H1 (cell line): ENCODE measurements around the gene NCAPD3. TPM values are rescaled to one million over a fixed set of nuclear protein-coding genes. Genes with fewer than 3 reads are reported as not detected.

Experiments used
- CTCF ChIA-PET: fragments of 300-600 bp; sonication (Branson Sonifier 250); formaldehyde crosslinking; loops from one replicate; lab custom pipeline; 2021; ENCODE audit not compliant: partially characterized antibody; lab: Charles Lee
- POLR2A ChIA-PET: fragments of 300-600 bp; sonication (Branson Sonifier 250); formaldehyde crosslinking; loops from one replicate; lab custom pipeline; 2021; ENCODE audit warnings: inconsistent platforms; ENCODE audit not compliant: partially characterized antibody; lab: Charles Lee
- DNase-seq, 2 experiments: peaks; one replicate each; pipeline versions ENCODE4 v3.0.0 to v3.0.0-alpha.2; 2010 to 2022; ENCODE audit warnings: low spot score in 2 of 2, low read depth in 1 of 2, mixed read lengths in 1 of 2
- FAIRE-seq: peaks from 2 replicates; lab custom pipeline; 2011; peaks lifted over from hg19 to GRCh38; lab: Jason Lieb, UNC
- H2AFZ ChIP-seq: 2 replicates; pipeline ENCODE4 v1.8.1; 2012; ENCODE audit warnings: low read length, inconsistent platforms
- H2AK5ac ChIP-seq: 2 replicates; pipeline ENCODE4 v1.6.1; 2013; ENCODE audit warnings: low read depth, low read length
- H2BK120ac ChIP-seq: replicated peaks from 2 replicates; pipeline ENCODE3; 2013; ENCODE audit warnings: low read depth, low read length, inconsistent platforms
- H2BK12ac ChIP-seq: 2 replicates; pipeline ENCODE4 v1.6.1; 2013; ENCODE audit warnings: low read depth, low read length
- H2BK15ac ChIP-seq: 2 replicates; pipeline ENCODE4 v1.6.1; 2013; ENCODE audit warnings: low read length
- H2BK20ac ChIP-seq: 2 replicates; pipeline ENCODE4 v1.6.1; 2013; ENCODE audit warnings: low read length
- H2BK5ac ChIP-seq: 2 replicates; pipeline ENCODE4 v1.6.1; 2013; ENCODE audit warnings: low read depth, low read length
- H3K14ac ChIP-seq: 2 replicates; pipeline ENCODE4 v1.6.1; 2013; ENCODE audit warnings: inconsistent platforms; ENCODE audit not compliant: insufficient read length
- H3K18ac ChIP-seq: 2 replicates; pipeline ENCODE4 v1.6.1; 2013; ENCODE audit warnings: low read length; ENCODE audit errors: extremely low read depth
- H3K23ac ChIP-seq: 2 replicates; pipeline ENCODE4 v1.6.1; 2013; ENCODE audit warnings: inconsistent platforms; ENCODE audit not compliant: insufficient read length
- H3K23me2 ChIP-seq: 2 replicates; pipeline ENCODE4 v1.6.1; 2013; ENCODE audit warnings: low read depth, low read length
- H3K27ac ChIP-seq: 2 replicates; pipeline ENCODE4 v1.6.1; 2011; ENCODE audit warnings: low read depth, low read length, inconsistent platforms
- H3K27me3 ChIP-seq, 4 experiments: replicated peaks in 1 of 4; 1 replicate in 1 of 4; 2 replicates in 3 of 4; pipeline versions ENCODE4 v1.6.1 to v1.8.1; 2011 to 2013; ENCODE audit warnings: low read length in 3 of 4, mild to moderate bottlenecking in 3 of 4, inconsistent platforms in 2 of 4, mixed read lengths in 2 of 4, moderate library complexity in 1 of 4; ENCODE audit not compliant: control insufficient read depth in 3 of 4, insufficient read depth in 3 of 4; ENCODE audit errors: extremely low read depth in 1 of 4
- H3K36me3 ChIP-seq, 4 experiments: 2 replicates each; pipeline versions ENCODE4 v1.6.1 to v1.8.1; 2011 to 2013; ENCODE audit warnings: mild to moderate bottlenecking in 4 of 4, low read length in 3 of 4, moderate library complexity in 2 of 4, control low read depth in 1 of 4, inconsistent platforms in 1 of 4; ENCODE audit not compliant: insufficient read depth in 4 of 4, control insufficient read depth in 2 of 4
- H3K4ac ChIP-seq: replicated peaks from 2 replicates; pipeline ENCODE3; 2013; ENCODE audit warnings: low read length, low read depth, mixed read lengths, inconsistent platforms; ENCODE audit not compliant: insufficient read length
- H3K4me1 ChIP-seq, 4 experiments: replicated peaks in 1 of 4; 1 replicate in 1 of 4; 2 replicates in 3 of 4; pipeline versions ENCODE4 v1.6.1 to v1.8.1; 2011 to 2013; ENCODE audit warnings: low read length in 3 of 4, inconsistent platforms in 2 of 4, mixed read lengths in 1 of 4; ENCODE audit not compliant: insufficient read depth in 4 of 4, control insufficient read depth in 3 of 4
- H3K4me2 ChIP-seq, 2 experiments: 2 replicates each; pipeline versions ENCODE4 v1.6.1 to v1.8.1; 2011 to 2013; ENCODE audit warnings: low read depth in 2 of 2, low read length in 2 of 2, control low read depth in 1 of 2, inconsistent platforms in 1 of 2, mild to moderate bottlenecking in 1 of 2; ENCODE audit not compliant: insufficient read depth in 1 of 2
- H3K4me3 ChIP-seq, 4 experiments: fragments of 200-600, 300-600 bp in 1 of 4; sonication (generic), shearing (Covaris generic), sonication (Bioruptor Twin) in 1 of 4; 2 replicates each; pipeline versions ENCODE4 v1.5.1 to v1.8.1; 2011 to 2016; ENCODE audit warnings: low read length in 4 of 4, low read depth in 3 of 4, control low read depth in 2 of 4, inconsistent platforms in 2 of 4, mild to moderate bottlenecking in 2 of 4, mixed read lengths in 1 of 4, moderate library complexity in 1 of 4; ENCODE audit not compliant: insufficient read depth in 2 of 4; ENCODE audit errors: extremely low read depth in 1 of 4
- H3K56ac ChIP-seq: replicated peaks from 2 replicates; pipeline ENCODE3; 2013; ENCODE audit warnings: low read depth, mild to moderate bottlenecking, mixed read lengths, low read length, inconsistent platforms; ENCODE audit not compliant: insufficient read length
- H3K79me1 ChIP-seq: 2 replicates; pipeline ENCODE4 v1.6.1; 2013; ENCODE audit warnings: low read depth, low read length, control low read depth
- H3K79me2 ChIP-seq, 2 experiments: 2 replicates each; pipeline versions ENCODE4 v1.6.1 to v1.8.1; 2012 to 2013; ENCODE audit warnings: low read length in 2 of 2, mild to moderate bottlenecking in 2 of 2, inconsistent platforms in 1 of 2; ENCODE audit not compliant: insufficient read depth in 2 of 2, control insufficient read depth in 1 of 2
- H3K9ac ChIP-seq, 4 experiments: replicated peaks in 1 of 4; 1 replicate in 1 of 4; 2 replicates in 3 of 4; pipeline versions ENCODE4 v1.6.1 to v1.8.1; 2011 to 2013; ENCODE audit warnings: low read depth in 3 of 4, low read length in 3 of 4, control low read depth in 2 of 4, mild to moderate bottlenecking in 2 of 4, moderate library complexity in 2 of 4, inconsistent platforms in 1 of 4; ENCODE audit errors: extremely low read depth in 1 of 4
- H3K9me3 ChIP-seq, 2 experiments: 2 replicates each; pipeline versions ENCODE4 v1.6.1 to v1.8.1; 2012 to 2013; ENCODE audit warnings: mild to moderate bottlenecking in 2 of 2, moderate library complexity in 2 of 2, control low read depth in 1 of 2, inconsistent platforms in 1 of 2, low read depth in 1 of 2, low read length in 1 of 2, mixed read lengths in 1 of 2; ENCODE audit not compliant: insufficient read depth in 2 of 2
- H4K20me1 ChIP-seq, 2 experiments: replicated peaks in 1 of 2; 2 replicates each; pipeline versions ENCODE3 to v1.8.1; 2011 to 2013; ENCODE audit warnings: inconsistent platforms in 2 of 2, low read length in 2 of 2, mild to moderate bottlenecking in 1 of 2; ENCODE audit not compliant: insufficient read depth in 2 of 2, control insufficient read depth in 1 of 2
- H4K5ac ChIP-seq: 2 replicates; pipeline ENCODE4 v1.6.1; 2013; ENCODE audit warnings: low read length, low read depth, mixed read lengths, inconsistent platforms; ENCODE audit not compliant: insufficient read length
- H4K8ac ChIP-seq: 2 replicates; pipeline ENCODE4 v1.8.0; 2013; ENCODE audit warnings: mild to moderate bottlenecking, moderate library complexity, low read length, inconsistent platforms; ENCODE audit not compliant: insufficient read depth; ENCODE audit errors: extremely low read depth
- H4K91ac ChIP-seq: replicated peaks from 2 replicates; pipeline ENCODE3; 2013; ENCODE audit warnings: low read length, mixed read lengths, inconsistent platforms; ENCODE audit not compliant: insufficient read length
- CEBPB ChIP-seq: IDR thresholded peaks from 2 replicates; pipeline ENCODE4 v1.6.1; 2012; ENCODE audit warnings: low read depth, low read length
- CHD1 ChIP-seq: IDR thresholded peaks from 2 replicates; pipeline ENCODE4 v1.6.1; 2012; ENCODE audit warnings: low read depth, low read length, improper control_type of control experiment
- EGR1 ChIP-seq: IDR thresholded peaks from 2 replicates; pipeline ENCODE4 v1.6.1; 2011; ENCODE audit warnings: low read depth, low read length, borderline replicate concordance
- JUN ChIP-seq: IDR thresholded peaks from 2 replicates; pipeline ENCODE4 v1.6.1; 2011; ENCODE audit warnings: low read depth, mild to moderate bottlenecking, improper control_type of control experiment, low read length
- KDM1A ChIP-seq: fragments of 200-600, 300-600 bp; sonication (generic); IDR thresholded peaks from 2 replicates; pipeline ENCODE4 v1.7.1; 2016; ENCODE audit warnings: mild to moderate bottlenecking, low read length, borderline replicate concordance
- MAX ChIP-seq: IDR thresholded peaks from 2 replicates; pipeline ENCODE4 v1.6.1; 2012; ENCODE audit warnings: inconsistent platforms
- POU5F1 ChIP-seq: IDR thresholded peaks from 2 replicates; pipeline ENCODE4 v1.6.1; 2011; ENCODE audit warnings: low read depth, mild to moderate bottlenecking, low read length, moderate library complexity
- SUZ12 ChIP-seq: fragments of 200-600 bp; sonication (generic); IDR thresholded peaks from 2 replicates; pipeline ENCODE4 v1.6.1; 2012; ENCODE audit warnings: mild to moderate bottlenecking, inconsistent platforms, low read length, moderate library complexity, mixed read lengths
- TCF12 ChIP-seq: IDR thresholded peaks from 2 replicates; pipeline ENCODE4 v1.6.1; 2011; ENCODE audit warnings: low read depth, mild to moderate bottlenecking, low read length
- WGBS, 2 experiments: shearing (Covaris generic) in 1 of 2; methylation state at CpG; one replicate each; pipeline versions ENCODE4 v1.1.6 to v1.1.7; 2013 to 2015; ENCODE audit warnings: low lambda C conversion rate in 2 of 2, mixed read lengths in 2 of 2, inconsistent platforms in 1 of 2, low coverage in 1 of 2, missing lambda C conversion rate in 1 of 2; ENCODE audit not compliant: insufficient replicate concordance in 2 of 2, insufficient coverage in 1 of 2, insufficient read length in 1 of 2; ENCODE audit errors: extremely low coverage in 1 of 2, missing lambda C conversion rate in 1 of 2; 5-methylcytosine and 5-hydroxymethylcytosine counted together
- polyA plus RNA-seq, 7 experiments: library from polyadenylated mRNA; depleted of rRNA in 3 of 7; stranded (reverse) in 5 of 7; unstranded in 2 of 7; fragments of >200 nt in 5 of 7; fragments of 200-250 nt in 2 of 7; gene quantifications; 1 replicate in 5 of 7; 2 replicates in 1 of 7; 4 replicates in 1 of 7; pipeline versions ENCODE4 v1.2.1 to v1.2.3, GENCODE V29; 2011 to 2013; ENCODE audit warnings: missing spikeins in 2 of 7, mixed read lengths in 2 of 7
- total RNA-seq: library from RNA; stranded (reverse); fragmentation: NEBNext Ultra II Directional; extraction: Animal tissue kit (Norgen Biotek cat#: 25700); gene quantifications from 2 replicates; pipeline ENCODE4 v1.2.1, GENCODE V29; 2021
- TF ChIP-seq, protein P1 (sequence below): IDR thresholded peaks from 2 replicates; pipeline ENCODE4 v1.6.1; 2012; ENCODE audit warnings: low read length, inconsistent platforms

The NCAPD3 gene
- total and polyA plus RNA-seq, 2 of the 8 experiments (the other 6 are each of a cell fraction or from before 2014, with no cell fraction given) = 26.5 to 55.2 TPM

DNA sequence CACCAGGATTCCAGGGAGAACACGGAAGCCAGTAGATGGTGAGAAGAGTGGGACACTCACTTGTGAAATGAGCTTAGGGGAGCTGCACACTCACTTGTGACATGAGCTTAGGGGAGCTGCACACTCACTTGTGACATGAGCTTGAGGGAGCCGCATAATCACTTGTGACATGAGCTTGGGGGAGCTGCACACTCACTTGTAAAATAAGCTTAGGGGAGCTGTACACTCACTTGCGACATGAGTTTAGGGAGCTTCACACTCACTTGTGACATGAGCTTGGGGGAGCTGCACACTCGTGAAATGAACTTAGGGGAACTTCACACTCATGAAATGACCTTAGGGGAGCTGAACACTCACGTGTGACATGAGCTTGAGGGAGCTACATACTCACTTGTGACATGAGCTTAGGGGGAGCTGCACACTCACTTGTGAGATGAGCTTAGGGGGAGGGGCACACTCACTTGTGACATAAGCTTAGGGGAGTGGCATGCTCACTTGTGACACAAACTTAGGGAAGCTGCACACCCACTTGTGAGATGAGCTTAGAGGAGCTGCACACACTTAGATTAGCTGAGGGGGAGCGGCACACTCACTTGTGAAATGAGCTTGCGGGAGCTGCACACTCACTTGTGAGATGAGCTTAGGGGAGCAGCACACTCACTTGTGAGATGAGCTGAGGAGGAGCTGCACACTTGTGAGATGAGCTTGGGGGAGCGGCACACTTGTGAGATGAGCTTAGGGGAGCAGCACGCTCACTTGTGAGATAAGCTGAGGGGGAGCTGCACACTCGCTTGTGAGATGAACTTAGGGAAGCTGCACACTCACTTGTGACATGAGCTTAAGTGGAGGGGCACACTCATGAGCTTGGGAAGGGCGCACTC, 59.0 kb downstream of the NCAPD3 start:
- Histone ChIP-seq H2AK5ac (no peak overlapping the region), H3K4me3 (peak overlapping the region in 1 of 4 experiments; percentile 47; a peak in 2 of 8 replicates), H4K5ac (no peak overlapping the region), H2BK5ac (no peak overlapping the region), H3K4ac (no peak overlapping the region), H2BK20ac (no peak overlapping the region), H3K56ac (no peak overlapping the region), H4K91ac (no peak overlapping the region), H3K4me2 (no peak overlapping the region), H2AFZ (no peak overlapping the region), H2BK12ac (no peak overlapping the region), H3K23me2 (no peaks in the 10 kb centered on the region), H3K14ac (no peak overlapping the region), H2BK15ac (no peak overlapping the region), H3K36me3 (peaks cover 49 to 93% (median 80%) of the 10 kb centered on the region in 4 experiments), H3K27ac (no peak overlapping the region), H3K9me3 (peaks cover 73 to 83% of the 10 kb centered on the region in 2 experiments), H2BK120ac (no peak overlapping the region), H3K18ac (no peak overlapping the region), H3K79me2 (no peaks in the 10 kb centered on the region), H3K4me1 (no peaks in the 10 kb centered on the region), H3K27me3 (no peaks in the 10 kb centered on the region; a peak in 1 of 7 replicates), H4K8ac (no peak overlapping the region), H3K79me1 (no peaks in the 10 kb centered on the region), H3K9ac (no peak overlapping the region), H3K23ac (no peak overlapping the region), H4K20me1 (no peaks in the 10 kb centered on the region)
- CTCF ChIA-PET = interaction anchor here (0.7 to 1.7 kb wide), 4 partner anchors 12 to 68 kb away, joined by 3 to 6 read pairs (median 4); no protein-coding TSS in a partner anchor
- peak; percentile 81 for FAIRE-seq
- POLR2A ChIA-PET = no interaction called here
- DNase-seq = peak in 1 of 2 experiments; percentile 41
- 90% methylated on average over 11 of the region's 11 CpGs; no CpG with 5 or more reads in 1 of the 2 experiments for WGBS, 2 experiments
- TF ChIP-seq CHD1 (no peak), SUZ12 (no peak), CEBPB (peak; percentile 89), MAX (peak; percentile 41; the same call in 1 of the 2 replicates), JUN (peak; percentile 93; the same call in 1 of the 2 replicates), KDM1A (peak; percentile 30; the same call in 1 of the 2 replicates), EGR1 (peak; percentile 67; the same call in 1 of the 2 replicates), POU5F1 (0 out of 2 replicates have a peak, but pooled peaks have one; percentile 24), TCF12 (peak; percentile 94)
- TF ChIP-seq, protein P1, sequence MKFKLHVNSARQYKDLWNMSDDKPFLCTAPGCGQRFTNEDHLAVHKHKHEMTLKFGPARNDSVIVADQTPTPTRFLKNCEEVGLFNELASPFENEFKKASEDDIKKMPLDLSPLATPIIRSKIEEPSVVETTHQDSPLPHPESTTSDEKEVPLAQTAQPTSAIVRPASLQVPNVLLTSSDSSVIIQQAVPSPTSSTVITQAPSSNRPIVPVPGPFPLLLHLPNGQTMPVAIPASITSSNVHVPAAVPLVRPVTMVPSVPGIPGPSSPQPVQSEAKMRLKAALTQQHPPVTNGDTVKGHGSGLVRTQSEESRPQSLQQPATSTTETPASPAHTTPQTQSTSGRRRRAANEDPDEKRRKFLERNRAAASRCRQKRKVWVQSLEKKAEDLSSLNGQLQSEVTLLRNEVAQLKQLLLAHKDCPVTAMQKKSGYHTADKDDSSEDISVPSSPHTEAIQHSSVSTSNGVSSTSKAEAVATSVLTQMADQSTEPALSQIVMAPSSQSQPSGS = no peak
